HG02973 (cell line): ENCODE measurements around the gene MOCOS.

ENCODE experiments used
- ATAC-seq: cut with Tn5 transposase; IDR thresholded peaks from one replicate; pipeline ENCODE4 v1.9.1; 2021; ENCODE audit warnings: moderate library complexity; ENCODE audit not compliant: unreplicated experiment

The MOCOS gene

GRCh38 chr18:36179562-36180355 lies 7.5 kb upstream of the MOCOS start:
- ATAC-seq: no peak

- no peak for ATAC-seq
These were observed 5.9 kb upstream of the MOCOS start for GRCh38 chr18:36181441-36181840.

GRCh38 chr18:36181898-36182506 lies 5.3 kb upstream of the MOCOS start:
- ATAC-seq: no peak

DNA sequence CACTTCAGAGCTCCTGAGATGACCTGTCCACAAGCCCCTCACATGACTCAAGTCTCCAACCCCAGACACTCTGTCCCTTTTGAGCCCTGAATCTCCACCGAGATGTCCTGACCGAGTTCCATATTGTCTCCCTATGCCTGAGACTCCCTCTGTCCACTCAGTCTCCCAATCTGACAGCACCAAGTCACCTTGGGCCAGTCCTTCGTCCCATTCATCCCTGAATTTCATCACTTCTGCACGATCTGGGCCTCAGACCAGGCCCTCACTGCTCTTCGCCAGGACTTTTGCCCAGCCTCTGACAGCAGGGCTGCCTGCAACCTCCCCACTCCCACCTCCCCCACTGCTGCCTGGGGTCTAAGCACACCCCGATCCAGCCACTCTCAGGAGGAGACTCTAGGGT lies 4.3 kb upstream of the MOCOS start:
- no peak for ATAC-seq

GRCh38 chr18:36183987-36184386 lies 3.3 kb upstream of the MOCOS start:
- no peak for ATAC-seq

GRCh38 chr18:36185157-36185556 lies 2.1 kb upstream of the MOCOS start:
- no peak for ATAC-seq

DNA sequence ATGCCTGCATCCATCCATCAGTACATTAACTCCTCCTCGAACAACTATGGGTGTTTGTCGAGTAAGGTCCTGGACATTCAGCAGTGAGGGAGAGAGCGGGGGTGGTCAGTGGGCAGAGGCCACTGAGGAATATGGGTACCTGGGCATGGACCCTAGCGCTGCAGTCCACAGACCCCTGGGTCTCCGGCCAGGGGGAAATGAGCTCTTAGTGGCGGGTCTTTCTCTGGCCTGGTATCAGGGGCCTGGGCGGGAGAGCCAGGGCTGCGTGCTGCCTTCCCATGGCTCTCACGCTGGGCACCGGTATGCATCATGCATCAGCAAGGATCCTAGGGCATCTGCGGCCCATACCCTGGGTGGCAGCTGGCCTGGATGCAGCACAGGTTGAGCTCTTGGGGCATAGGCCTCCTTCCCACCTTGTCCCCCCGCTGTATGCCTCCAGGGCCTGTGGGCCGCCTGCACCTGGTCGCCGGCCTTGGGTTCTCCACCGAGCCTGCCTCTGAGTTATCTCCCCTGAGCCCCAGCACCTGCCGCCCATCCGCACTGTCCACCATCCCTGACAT lies 1.3 kb upstream of the MOCOS start:
- no peak for ATAC-seq

DNA sequence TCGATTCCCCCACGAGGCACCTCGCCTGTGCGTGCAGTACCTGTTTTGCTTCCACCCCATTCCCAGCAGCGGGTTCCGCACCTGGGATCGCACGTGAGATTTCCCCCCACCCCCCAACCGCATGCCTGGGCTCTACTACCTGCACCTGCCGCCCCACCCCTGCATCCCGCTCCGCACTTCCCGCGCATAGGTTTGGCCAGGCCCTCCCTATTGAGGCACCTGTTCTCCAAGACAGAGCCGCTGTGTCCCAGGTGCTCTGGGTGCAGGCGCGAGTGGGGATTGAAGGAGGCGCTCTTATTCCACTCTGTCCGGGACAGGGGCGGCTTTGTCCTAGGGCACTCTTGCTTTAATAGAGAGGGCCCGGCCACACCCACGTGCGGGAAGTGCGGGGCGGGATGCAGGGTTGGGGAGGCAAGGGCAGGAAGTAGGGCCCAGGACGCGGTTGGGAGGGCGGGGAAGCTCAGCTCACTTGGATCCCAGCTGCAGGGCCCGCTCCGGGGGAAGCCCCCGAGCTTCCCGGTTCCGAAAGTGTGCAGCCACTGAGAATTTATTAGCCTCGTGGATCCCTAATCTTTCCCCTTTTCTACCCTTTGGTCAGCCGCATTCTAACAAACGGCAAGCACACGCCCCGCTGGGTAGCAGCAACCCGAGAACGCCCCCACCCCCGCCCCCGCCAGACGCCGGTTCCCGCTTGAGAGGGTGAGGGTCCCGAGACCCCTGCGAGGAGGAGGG lies 670 bp upstream of the MOCOS start:
- ATAC-seq: no peak

DNA sequence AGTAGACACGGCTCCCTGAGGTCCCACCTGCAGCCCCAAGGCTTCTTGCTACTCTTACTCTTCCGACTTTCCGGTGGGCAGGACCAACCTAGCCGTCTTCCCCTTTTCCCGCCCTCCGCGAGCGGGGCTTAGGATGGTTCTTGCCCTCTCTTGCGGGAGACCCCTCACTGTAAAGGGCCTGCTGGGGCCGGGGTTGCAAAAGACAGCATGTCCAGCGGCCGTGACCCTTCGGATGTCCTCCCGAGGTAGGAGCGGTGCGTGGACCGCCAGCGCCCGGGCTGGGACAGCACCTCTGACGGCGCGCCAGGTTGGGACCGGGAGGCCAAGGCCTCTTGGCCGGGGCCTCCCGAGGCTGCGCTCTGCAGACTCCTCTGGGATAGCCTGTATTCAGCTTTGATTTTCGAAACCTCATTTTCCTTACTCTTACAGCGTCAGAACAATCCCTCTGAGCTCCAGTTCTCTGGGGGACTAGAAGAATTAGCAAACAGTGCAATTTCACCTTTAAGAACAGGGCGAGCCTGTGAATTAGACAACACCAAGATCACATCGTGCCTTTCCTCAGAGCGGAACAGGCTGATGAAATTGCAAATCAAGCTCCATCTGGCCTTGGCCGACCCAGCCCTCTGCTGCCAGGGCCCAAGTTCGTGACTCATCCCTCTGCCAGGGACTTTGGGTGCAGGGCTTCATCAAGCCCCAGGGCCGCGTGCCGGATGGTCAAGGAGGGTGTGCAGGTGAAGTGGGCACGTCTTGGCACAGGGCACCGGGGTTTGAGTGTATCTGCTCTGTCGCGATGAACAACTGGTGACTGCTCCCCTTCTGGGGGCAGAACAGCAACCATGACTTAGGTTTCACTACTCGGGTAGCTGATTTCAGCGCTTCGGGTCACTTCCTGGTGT lies 777 bp downstream of the MOCOS start:
- no peak for ATAC-seq

- ATAC-seq: no peak
These were observed 1.6 kb downstream of the MOCOS start for GRCh38 chr18:36188916-36189315.

DNA sequence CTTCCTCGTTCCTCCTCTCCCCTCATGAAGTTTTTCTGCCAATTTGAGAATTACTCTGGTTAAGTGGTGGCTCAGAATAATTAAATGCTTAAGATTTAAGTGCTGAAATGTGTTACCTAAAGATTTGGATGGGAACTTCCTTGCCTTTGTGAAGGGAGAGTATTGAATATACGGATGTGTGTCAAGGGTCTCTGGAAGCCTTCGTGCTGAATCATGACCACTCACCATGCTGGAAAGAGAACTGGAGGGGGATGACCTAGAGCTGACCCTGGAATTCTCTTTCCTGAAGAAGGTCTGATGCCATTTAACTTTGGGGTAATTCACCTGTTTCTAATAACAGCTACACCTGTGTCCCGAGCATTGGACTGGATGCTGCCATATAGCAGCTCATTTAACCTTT lies 2.2 kb downstream of the MOCOS start:
- no peak for ATAC-seq

- no peak for ATAC-seq
These were observed 4.0 kb downstream of the MOCOS start for GRCh38 chr18:36191286-36191685.

DNA sequence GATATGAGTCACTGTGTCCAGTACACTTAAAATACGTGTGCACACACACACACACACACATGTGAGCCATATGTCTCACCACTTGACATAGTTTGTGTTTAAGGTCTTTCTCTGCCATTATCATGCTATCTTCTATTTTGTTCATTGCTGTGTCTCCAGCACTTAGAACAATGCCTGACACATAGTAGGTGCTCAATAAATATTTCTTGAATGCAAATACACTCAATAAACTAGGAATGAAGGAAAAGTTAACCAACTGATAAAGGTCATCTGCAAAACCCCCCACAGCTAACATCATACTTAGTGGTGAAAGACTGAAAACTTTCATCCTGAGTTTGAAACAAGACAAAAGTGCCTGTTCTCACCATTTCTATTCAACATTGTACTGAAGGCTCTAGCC lies 4.4 kb downstream of the MOCOS start:
- ATAC-seq: no peak

DNA sequence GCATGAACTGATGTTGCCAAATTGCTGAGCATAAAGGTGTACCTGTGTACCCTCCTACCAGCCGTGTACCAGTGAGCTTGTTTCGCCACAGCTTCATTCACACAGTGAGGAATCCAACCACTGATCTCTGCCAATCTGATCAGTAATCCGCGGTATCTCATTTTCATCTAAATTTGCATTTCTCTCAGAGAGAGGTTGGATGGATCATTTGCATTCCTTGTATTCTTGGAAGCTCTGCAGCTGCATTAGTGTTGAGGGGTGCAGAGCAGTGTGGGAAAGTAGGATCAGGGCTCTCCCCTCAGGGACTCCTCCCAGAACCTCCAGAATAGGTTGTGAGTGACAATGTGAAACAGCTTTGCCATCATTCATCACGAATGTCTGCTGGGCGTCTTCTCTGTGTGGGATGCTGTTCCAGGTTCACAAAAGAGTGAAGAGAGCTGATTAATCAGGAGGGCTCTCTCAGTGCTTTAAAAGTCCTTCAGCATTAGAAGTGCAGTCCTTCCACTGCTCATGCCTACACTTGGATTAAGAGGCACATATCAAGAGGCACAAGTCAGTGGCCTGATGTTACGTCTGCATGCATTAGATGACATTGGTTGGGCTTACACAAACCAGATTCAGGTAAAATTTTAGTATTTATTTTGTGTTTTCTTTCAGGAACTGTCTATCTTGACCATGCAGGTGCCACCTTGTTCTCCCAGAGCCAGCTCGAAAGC lies 7.5 kb downstream of the MOCOS start:
- ATAC-seq: no peak

GRCh38 chr18:36195427-36196122 lies 8.3 kb downstream of the MOCOS start:
- ATAC-seq: no peak

DNA sequence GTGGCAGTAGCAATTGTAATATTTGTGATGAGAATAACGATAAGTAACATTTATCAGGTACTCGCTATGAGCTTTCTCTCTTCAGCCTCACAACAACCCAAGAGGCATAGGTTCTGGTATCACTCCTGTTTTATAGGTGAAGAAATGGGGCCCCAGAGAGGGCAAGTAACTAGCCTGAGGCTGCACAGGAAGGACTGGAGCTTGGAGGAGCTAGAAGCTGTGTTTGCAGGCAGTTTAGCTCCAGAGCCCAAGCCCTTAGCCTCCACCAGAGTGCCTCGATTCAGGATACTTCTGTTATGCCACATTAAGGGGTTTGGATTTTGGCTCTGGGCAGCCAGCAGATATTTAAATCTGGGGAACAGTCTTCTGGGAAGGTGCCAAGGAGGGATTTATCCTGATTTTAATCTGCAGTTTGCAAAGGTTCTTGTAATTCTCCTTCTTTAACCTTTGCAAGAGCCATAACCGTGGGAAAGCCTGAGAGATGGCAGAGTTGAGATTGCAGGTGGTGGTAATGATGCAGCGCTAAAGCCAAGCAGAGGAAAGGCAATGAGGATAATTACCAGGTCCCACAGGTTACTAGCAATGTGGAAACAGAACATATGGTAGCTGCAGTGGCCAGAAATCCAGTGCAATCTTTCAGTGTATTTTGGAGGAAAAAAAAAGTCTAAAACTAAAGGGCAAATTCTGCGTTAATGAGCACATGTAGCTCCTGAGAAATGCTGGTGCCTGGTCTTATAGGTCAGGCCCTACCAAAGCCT lies 9.1 kb downstream of the MOCOS start:
- no peak for ATAC-seq

DNA sequence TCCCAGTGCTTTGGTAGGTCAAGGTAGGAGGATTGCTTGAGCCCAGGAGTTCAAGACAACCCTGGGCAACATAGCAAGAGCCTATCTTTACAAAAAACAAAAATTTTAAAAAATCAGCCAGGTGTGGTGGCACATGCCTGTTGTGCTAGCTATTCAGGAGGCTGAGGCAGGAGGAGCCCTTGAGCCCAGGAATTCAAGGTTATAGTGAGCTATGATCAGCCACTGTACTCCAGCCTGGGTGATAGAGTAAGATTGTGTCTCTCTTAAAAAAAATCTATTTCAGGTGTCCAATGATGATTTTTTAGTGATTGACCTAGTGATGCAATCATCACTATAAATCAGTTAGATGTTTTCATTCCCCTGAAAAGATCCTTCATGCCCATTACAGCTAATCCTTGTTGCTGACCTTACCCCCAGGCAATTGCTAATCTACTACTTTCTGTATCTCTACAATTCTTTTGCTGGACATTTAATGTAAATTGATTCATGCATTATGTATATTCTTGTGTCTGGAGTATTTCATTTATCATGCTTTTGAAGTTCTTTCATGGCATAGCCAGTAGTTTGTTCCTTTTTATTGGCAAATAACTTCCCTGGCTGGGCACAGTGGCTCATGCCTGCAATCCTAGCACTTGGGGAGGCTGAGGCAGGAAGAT lies 10.3 kb downstream of the MOCOS start:
- ATAC-seq: no peak

DNA sequence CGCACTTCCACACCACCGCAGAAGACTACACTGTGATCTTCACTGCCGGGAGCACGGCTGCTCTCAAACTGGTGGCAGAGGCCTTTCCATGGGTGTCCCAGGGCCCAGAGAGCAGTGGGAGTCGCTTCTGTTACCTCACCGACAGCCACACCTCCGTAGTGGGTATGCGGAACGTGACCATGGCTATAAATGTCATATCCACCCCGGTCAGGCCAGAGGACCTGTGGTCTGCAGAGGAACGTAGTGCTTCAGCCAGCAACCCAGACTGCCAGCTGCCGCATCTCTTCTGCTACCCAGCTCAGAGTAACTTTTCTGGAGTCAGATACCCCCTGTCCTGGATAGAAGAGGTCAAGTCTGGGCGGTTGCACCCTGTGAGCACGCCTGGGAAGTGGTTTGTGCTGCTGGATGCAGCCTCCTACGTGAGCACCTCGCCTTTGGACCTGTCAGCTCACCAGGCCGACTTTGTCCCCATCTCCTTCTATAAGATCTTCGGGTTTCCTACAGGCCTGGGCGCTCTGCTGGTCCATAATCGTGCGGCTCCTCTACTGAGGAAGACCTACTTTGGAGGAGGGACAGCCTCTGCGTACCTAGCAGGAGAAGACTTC lies 12.5 kb downstream of the MOCOS start:
- ATAC-seq: no peak
